Measurements from ENCODE around the gene KCNQ4. TPM values are rescaled to one million over a fixed set of nuclear protein-coding genes. Genes with fewer than 3 reads are reported as not detected.

The KCNQ4 gene
- total and polyA plus RNA-seq, 2 donors (not counting 3 experiments of a cell fraction or from before 2014, with no cell fraction given), result 0.06 to 0.07 TPM

DNA sequence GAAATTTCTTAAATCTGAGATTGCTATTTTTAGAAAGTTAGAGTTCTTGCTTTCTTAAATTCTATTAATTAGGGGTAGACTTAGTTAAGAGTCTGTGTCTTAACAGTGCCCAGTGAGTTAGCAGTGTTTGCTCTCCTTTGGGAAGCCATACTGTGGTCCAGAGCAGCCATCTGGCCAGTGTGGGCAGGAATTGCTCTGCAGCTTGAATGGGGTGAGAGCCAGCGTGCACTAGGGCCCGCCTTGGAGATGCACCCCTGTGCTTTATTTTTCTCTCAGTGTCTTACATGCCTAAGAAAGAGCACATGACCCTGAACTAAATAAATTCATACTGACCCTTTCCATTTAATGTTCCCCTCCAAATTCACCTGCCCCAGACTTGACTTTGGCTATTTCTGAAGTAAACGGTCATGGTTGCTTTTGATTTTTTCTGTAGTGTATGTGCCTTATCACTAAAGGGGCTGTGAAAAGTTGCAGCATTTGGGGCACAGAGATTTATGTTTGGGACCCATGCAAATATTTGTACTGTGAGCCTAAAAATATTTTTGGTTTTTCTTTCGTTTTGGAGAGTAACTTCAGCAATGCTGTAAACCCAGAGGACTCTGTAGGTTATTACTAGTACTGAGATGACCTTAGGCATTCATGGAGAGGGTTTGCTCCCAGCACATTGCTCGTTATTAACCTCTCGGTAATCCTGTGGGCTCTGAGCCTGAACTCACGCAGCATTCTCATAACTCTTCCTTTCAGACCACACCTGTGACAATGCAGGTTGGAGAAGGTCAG, 21.3 kb upstream of the KCNQ4 start:
- no peak overlapping the region for H3K4me3 ChIP-seq (replicated peaks in 1 of 3; ENCODE audit: insufficient read depth in 1 of 3, low read depth in 1 of 3, low read length in 3 of 3)
- no peak overlapping the region for H2AFZ ChIP-seq (ENCODE audit: low read depth, low read length)
- H3K4me1 ChIP-seq (ENCODE audit: control insufficient read depth, extremely low read depth, insufficient read depth, low read length), result no peaks in the 10 kb centered on the region
- no peaks in the 10 kb centered on the region for H4K20me1 ChIP-seq (replicated peaks; ENCODE audit: control insufficient read depth, extremely low read depth, insufficient read depth, low read length)
- BruUV-seq (replicated peaks), result no TSS peak
- no peak overlapping the region for H3K9ac ChIP-seq (replicated peaks; ENCODE audit: extremely low read depth, insufficient read depth, low read length)
- dilution Hi-C loops (cut with MboI; ENCODE audit: extremely low pct_ligation_motif_present, low sequenced_read_pairs) (no loop called here), intact Hi-C loops (cut with micrococcal nuclease) (no loop called here)
- DNase-seq (ENCODE audit: low read depth, low spot score) (no peak), FAIRE-seq (no peak)
- peaks cover 6 to 24% of the 10 kb centered on the region in 2 experiments for H3K36me3 ChIP-seq (ENCODE audit: control insufficient read depth in 2 of 2, extremely low read depth in 1 of 2, insufficient read depth in 2 of 2, low read length in 2 of 2)
- H3K27me3 ChIP-seq (ENCODE audit: control insufficient read depth in 2 of 2, insufficient read depth in 2 of 2, low read length in 2 of 2), result no peaks in the 10 kb centered on the region
- H3K27ac ChIP-seq (ENCODE audit: insufficient read depth, low read depth, low read length), result no peak overlapping the region
- CTCF ChIA-PET, result no interaction called here
- POLR2A ChIA-PET, result no interaction called here
- H3K4me2 ChIP-seq (ENCODE audit: insufficient read depth, low read length), result no peak overlapping the region
- TF ChIP-seq MYC (IDR thresholded peaks at IDR 0.05; ENCODE audit: low read depth, low read length), result no peak
- TF ChIP-seq, protein P1, sequence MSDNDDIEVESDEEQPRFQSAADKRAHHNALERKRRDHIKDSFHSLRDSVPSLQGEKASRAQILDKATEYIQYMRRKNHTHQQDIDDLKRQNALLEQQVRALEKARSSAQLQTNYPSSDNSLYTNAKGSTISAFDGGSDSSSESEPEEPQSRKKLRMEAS (IDR thresholded peaks at IDR 0.05; ENCODE audit: insufficient read depth, insufficient read length), result no peak
- no peak for TF ChIP-seq POLR2AphosphoS5 (IDR thresholded peaks at IDR 0.05; ENCODE audit: insufficient read depth, low read depth, low read length)
- no peak for TF ChIP-seq POLR2A (IDR thresholded peaks at IDR 0.05; ENCODE audit: low read depth, low read length)
- TF ChIP-seq, protein P2, sequence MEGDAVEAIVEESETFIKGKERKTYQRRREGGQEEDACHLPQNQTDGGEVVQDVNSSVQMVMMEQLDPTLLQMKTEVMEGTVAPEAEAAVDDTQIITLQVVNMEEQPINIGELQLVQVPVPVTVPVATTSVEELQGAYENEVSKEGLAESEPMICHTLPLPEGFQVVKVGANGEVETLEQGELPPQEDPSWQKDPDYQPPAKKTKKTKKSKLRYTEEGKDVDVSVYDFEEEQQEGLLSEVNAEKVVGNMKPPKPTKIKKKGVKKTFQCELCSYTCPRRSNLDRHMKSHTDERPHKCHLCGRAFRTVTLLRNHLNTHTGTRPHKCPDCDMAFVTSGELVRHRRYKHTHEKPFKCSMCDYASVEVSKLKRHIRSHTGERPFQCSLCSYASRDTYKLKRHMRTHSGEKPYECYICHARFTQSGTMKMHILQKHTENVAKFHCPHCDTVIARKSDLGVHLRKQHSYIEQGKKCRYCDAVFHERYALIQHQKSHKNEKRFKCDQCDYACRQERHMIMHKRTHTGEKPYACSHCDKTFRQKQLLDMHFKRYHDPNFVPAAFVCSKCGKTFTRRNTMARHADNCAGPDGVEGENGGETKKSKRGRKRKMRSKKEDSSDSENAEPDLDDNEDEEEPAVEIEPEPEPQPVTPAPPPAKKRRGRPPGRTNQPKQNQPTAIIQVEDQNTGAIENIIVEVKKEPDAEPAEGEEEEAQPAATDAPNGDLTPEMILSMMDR (IDR thresholded peaks at IDR 0.05; ENCODE audit: extremely low read depth in 1 of 2, insufficient read depth in 1 of 2, low read depth in 1 of 2, low read length in 2 of 2), result no peak
- no peak for TF ChIP-seq JUN (IDR thresholded peaks at IDR 0.05; ENCODE audit: borderline replicate concordance, insufficient read depth, insufficient read length, low read depth)
- no peak for TF ChIP-seq GATA2 (IDR thresholded peaks at IDR 0.05; ENCODE audit: insufficient read depth, insufficient read length, low read depth, low read length)
- no peak for TF ChIP-seq EZH2 (IDR thresholded peaks at IDR 0.05; ENCODE audit: borderline replicate concordance, low read depth, low read length, severe bottlenecking)
- TF ChIP-seq FOS (IDR thresholded peaks at IDR 0.05; ENCODE audit: borderline replicate concordance, insufficient read depth, low read length), result no peak
- no peaks in the 10 kb centered on the region for H3K9me1 ChIP-seq (replicated peaks; ENCODE audit: control insufficient read depth, extremely low read depth, insufficient read depth, low read length)
- no peaks in the 10 kb centered on the region for H3K9me3 ChIP-seq (replicated peaks; ENCODE audit: control insufficient read depth, insufficient read depth, low read length)
- H3K79me2 ChIP-seq (ENCODE audit: control insufficient read depth, insufficient read depth, low read length), result no peaks in the 10 kb centered on the region
